ENCODE data around the gene HPCAL1.

DNA sequence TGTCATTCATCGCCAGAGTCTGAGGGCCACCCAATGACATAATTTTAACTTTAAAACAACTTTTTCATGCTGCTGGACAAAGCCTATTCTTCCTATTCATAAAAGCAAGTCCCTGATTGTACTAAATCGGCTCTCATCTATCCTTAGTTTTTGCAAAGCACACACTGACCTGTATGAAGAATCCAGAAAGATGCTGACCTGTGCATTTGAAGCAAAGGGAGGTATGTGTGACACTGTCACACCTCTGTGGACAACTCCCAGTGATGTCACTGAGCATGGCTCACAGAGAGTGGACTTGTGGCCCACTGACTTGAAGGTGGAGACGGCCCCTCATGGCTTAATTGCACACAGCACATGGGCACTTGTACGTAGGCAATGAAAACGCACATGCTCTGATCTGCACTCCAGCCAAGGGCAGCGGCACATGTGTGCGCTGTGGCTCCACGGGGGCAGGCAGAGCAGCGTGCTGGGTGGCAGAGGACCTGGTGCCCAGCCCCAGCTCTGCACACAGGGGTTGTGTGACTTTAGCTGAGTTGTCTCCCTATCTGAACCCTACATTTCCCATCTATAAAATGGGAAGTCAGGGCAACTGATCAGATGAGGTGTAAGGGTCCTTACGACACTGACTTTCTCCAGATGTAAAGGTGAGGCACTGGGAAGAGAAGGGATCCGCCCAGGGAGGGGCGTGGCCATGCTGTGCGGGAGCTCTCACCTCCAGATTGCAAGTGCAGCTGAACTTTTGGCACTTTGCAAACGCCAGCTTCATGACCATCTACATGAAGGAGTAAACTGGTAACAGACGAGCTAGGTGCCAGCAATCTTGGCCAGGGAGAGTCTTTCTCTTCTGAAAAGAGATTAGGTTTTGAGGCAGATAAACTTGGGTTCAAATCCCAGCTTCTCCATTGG, 159.7 kb downstream of the HPCAL1 start:
- TF ChIP-seq GABPA (IDR thresholded peaks at IDR 0.05; ENCODE audit: low read depth), result no peak
- TF ChIP-seq RCOR1 (conservative IDR thresholded peaks at IDR 0.05; ENCODE audit: low read depth, low read length), result no peak
- TF ChIP-seq JUND (IDR thresholded peaks at IDR 0.05; ENCODE audit: low read depth, low read length), result no peak
- TF ChIP-seq NBN (IDR thresholded peaks at IDR 0.05), result no peak
- TF ChIP-seq RFX5 (IDR thresholded peaks at IDR 0.05; ENCODE audit: low read depth, low read length), result no peak
- no peak for TF ChIP-seq LARP7 (IDR thresholded peaks at IDR 0.05)
- no peak for TF ChIP-seq KDM1A (IDR thresholded peaks at IDR 0.05; ENCODE audit: borderline replicate concordance)
- TF ChIP-seq SIX5 (IDR thresholded peaks at IDR 0.05; ENCODE audit: low read depth, low read length, severe bottlenecking), result no peak
